ENCODE results near the gene PCNX3. TPM values are rescaled to one million over a fixed set of nuclear protein-coding genes. Genes with fewer than 3 reads are reported as not detected.

PCNX3 gene
- total and polyA plus RNA-seq, 2 of the 13 experiments (the other 11 are each of a cell fraction or from before 2014, with no cell fraction given): 16.2 to 23.0 TPM

DNA sequence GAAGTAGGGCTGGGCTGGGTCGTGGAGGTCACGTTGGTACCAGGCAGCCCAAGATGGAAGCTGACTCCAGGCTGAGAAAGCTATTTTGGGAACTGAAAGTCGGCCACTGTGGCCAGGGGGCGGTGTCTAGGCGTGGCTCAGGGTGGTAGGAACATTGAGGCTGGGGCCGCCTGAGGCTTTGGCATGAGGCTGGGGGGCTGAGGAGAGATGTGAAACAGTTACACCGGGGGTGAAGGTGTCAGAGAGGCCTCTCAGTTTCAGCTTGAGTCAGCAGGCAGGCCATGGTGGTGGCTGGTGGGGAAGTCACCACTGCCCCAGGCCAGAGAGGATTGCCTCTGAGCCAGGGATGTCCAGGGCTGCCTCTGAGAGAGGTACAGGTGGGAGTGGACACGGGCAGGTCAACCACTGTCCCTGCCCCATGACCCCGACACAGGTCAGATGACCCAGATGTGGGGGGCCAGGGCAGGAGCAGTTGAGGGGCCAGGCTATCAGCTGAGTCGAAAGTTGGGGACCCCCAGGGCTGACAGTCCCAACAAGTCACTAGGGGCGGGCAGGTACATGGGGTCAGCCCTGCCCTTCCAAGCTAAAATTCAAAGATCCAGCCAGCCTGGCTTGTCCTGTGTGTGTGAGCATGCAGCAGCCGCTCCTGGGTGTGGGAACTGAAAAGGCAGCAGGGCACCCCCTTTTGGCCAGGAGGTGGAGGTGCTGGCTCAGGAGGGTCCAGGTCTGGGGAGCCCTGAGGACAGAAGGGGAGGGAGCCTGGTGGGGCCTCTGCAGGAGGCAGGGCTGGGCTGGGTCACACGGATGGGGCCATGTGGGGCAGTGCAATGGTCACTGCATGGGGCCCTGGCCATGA, 27.1 kb upstream of the PCNX3 start (continued):
- no peak for TF ChIP-seq ZNF256 (CRISPR knock-in tag; conservative IDR thresholded peaks at IDR 0.05)
- no peak for TF ChIP-seq ZSCAN31 (CRISPR knock-in tag; IDR thresholded peaks at IDR 0.05; ENCODE audit: low read depth)
- TF ChIP-seq, protein P1, sequence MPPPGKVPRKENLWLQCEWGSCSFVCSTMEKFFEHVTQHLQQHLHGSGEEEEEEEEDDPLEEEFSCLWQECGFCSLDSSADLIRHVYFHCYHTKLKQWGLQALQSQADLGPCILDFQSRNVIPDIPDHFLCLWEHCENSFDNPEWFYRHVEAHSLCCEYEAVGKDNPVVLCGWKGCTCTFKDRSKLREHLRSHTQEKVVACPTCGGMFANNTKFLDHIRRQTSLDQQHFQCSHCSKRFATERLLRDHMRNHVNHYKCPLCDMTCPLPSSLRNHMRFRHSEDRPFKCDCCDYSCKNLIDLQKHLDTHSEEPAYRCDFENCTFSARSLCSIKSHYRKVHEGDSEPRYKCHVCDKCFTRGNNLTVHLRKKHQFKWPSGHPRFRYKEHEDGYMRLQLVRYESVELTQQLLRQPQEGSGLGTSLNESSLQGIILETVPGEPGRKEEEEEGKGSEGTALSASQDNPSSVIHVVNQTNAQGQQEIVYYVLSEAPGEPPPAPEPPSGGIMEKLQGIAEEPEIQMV (CRISPR knock-in tag; IDR thresholded peaks at IDR 0.05; ENCODE audit: low read depth): peak; percentile 24; the same call in 1 of the 2 replicates
- TF ChIP-seq, protein P2, sequence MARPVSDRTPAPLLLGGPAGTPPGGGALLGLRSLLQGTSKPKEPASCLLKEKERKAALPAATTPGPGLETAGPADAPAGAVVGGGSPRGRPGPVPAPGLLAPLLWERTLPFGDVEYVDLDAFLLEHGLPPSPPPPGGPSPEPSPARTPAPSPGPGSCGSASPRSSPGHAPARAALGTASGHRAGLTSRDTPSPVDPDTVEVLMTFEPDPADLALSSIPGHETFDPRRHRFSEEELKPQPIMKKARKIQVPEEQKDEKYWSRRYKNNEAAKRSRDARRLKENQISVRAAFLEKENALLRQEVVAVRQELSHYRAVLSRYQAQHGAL (CRISPR knock-in tag; IDR thresholded peaks at IDR 0.05; ENCODE audit: not compliant biosample characterization): no peak
- TF ChIP-seq, protein P3, sequence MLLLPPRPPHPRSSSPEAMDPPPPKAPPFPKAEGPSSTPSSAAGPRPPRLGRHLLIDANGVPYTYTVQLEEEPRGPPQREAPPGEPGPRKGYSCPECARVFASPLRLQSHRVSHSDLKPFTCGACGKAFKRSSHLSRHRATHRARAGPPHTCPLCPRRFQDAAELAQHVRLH (CRISPR knock-in tag; IDR thresholded peaks at IDR 0.05; ENCODE audit: borderline replicate concordance, low read depth): no peak
- TF ChIP-seq SOX13 (IDR thresholded peaks at IDR 0.05): no peak
- TF ChIP-seq SOX13 (CRISPR knock-in tag; conservative IDR thresholded peaks at IDR 0.05 in 1 of 2, IDR thresholded peaks at IDR 0.05 in 1 of 2): no peak
- TF ChIP-seq FLYWCH1 (CRISPR knock-in tag; IDR thresholded peaks at IDR 0.05): no peak
- TF ChIP-seq, protein P4, sequence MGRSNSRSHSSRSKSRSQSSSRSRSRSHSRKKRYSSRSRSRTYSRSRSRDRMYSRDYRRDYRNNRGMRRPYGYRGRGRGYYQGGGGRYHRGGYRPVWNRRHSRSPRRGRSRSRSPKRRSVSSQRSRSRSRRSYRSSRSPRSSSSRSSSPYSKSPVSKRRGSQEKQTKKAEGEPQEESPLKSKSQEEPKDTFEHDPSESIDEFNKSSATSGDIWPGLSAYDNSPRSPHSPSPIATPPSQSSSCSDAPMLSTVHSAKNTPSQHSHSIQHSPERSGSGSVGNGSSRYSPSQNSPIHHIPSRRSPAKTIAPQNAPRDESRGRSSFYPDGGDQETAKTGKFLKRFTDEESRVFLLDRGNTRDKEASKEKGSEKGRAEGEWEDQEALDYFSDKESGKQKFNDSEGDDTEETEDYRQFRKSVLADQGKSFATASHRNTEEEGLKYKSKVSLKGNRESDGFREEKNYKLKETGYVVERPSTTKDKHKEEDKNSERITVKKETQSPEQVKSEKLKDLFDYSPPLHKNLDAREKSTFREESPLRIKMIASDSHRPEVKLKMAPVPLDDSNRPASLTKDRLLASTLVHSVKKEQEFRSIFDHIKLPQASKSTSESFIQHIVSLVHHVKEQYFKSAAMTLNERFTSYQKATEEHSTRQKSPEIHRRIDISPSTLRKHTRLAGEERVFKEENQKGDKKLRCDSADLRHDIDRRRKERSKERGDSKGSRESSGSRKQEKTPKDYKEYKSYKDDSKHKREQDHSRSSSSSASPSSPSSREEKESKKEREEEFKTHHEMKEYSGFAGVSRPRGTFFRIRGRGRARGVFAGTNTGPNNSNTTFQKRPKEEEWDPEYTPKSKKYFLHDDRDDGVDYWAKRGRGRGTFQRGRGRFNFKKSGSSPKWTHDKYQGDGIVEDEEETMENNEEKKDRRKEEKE (IDR thresholded peaks at IDR 0.05): no peak
- TF ChIP-seq DMAP1 (CRISPR knock-in tag; IDR thresholded peaks at IDR 0.05): no peak
- TF ChIP-seq ZNF713 (CRISPR knock-in tag; IDR thresholded peaks at IDR 0.05): no peak
- no peak for TF ChIP-seq ZSCAN9 (CRISPR knock-in tag; IDR thresholded peaks at IDR 0.05; ENCODE audit: borderline replicate concordance)
- no peak for TF ChIP-seq ZBTB1 (CRISPR knock-in tag; IDR thresholded peaks at IDR 0.05; ENCODE audit: borderline replicate concordance)
- no peak for TF ChIP-seq ZNF567 (CRISPR knock-in tag; IDR thresholded peaks at IDR 0.05; ENCODE audit: borderline replicate concordance)
- no peak for TF ChIP-seq FOXM1 (CRISPR knock-in tag; IDR thresholded peaks at IDR 0.05)
- TF ChIP-seq ZNF20 (CRISPR knock-in tag; IDR thresholded peaks at IDR 0.05): no peak
- TF ChIP-seq, protein P5, sequence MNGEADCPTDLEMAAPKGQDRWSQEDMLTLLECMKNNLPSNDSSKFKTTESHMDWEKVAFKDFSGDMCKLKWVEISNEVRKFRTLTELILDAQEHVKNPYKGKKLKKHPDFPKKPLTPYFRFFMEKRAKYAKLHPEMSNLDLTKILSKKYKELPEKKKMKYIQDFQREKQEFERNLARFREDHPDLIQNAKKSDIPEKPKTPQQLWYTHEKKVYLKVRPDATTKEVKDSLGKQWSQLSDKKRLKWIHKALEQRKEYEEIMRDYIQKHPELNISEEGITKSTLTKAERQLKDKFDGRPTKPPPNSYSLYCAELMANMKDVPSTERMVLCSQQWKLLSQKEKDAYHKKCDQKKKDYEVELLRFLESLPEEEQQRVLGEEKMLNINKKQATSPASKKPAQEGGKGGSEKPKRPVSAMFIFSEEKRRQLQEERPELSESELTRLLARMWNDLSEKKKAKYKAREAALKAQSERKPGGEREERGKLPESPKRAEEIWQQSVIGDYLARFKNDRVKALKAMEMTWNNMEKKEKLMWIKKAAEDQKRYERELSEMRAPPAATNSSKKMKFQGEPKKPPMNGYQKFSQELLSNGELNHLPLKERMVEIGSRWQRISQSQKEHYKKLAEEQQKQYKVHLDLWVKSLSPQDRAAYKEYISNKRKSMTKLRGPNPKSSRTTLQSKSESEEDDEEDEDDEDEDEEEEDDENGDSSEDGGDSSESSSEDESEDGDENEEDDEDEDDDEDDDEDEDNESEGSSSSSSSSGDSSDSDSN (CRISPR knock-in tag; IDR thresholded peaks at IDR 0.05): no peak
- no peak for TF ChIP-seq ZNF652 (CRISPR knock-in tag; IDR thresholded peaks at IDR 0.05; ENCODE audit: borderline replicate concordance, low read depth)
- TF ChIP-seq KLF15 (CRISPR knock-in tag; IDR thresholded peaks at IDR 0.05; ENCODE audit: borderline replicate concordance): no peak
- TF ChIP-seq, protein P6, sequence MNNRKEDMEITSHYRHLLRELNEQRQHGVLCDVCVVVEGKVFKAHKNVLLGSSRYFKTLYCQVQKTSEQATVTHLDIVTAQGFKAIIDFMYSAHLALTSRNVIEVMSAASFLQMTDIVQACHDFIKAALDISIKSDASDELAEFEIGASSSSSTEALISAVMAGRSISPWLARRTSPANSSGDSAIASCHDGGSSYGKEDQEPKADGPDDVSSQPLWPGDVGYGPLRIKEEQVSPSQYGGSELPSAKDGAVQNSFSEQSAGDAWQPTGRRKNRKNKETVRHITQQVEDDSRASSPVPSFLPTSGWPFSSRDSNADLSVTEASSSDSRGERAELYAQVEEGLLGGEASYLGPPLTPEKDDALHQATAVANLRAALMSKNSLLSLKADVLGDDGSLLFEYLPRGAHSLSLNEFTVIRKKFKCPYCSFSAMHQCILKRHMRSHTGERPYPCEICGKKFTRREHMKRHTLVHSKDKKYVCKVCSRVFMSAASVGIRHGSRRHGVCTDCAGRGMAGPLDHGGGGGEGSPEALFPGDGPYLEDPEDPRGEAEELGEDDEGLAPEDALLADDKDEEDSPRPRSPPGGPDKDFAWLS (CRISPR knock-in tag; IDR thresholded peaks at IDR 0.05; ENCODE audit: borderline replicate concordance): no peak
